Epidermal melanocyte (primary cell): Measurements from ENCODE around the gene ABHD14A.
"Not testable (repeated sequence)": the region's sequence is repeated elsewhere in the genome, so short reads cannot be mapped to it uniquely, and the experiment has no call there.

ENCODE experiments used
- DNase-seq: peaks from one replicate; pipeline ENCODE4 v3.0.0; 2011; ENCODE audit warnings: low spot score; ENCODE audit not compliant: insufficient read length

The ABHD14A gene

DNA sequence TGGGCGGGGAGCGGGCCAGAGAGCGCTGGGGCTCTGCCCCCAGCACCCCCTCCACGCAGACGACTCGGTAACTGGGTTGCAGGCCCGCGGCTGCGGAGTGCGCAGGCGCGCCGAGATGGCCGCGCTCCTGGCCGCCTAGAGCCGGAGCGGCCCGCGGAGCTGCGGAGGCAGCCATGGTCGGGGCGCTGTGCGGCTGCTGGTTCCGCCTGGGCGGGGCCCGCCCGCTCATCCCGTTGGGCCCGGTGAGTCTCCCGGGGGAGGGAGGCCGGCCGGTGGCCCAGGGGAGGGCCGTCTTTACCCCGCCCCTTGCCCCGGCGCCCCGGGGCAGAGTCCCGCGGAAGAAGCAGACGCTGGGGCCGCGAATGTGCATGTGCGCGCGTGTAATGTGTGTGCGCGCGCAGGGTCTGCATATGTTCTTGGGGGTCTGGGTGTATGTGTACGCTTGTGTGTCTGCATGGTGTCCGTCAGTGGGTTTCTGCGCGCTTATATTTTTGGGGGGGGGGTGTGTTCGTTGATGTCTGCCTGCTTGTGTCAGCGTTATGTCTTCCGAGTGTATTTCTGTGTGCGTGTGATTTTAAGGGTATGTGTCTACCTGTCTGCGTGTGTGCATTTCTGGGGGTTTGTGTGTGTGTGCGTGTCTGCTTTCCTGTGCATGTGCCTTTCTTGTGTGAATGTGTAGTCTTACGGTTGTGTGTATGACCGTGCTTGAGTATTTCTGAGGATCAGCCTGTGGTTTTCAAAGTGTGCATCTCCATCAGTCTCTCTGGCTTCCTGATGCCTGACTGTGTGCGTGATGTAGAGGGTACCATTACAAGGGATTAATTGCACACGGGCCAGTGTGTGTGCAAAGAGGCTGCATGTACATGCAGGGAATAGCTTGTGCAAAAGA, at the start of gene ABHD14A:
Gene ABHD14A, plus strand, starts transcription at position 102 of the 889 bp plus-strand sequence. Its CDS starts 72 bp downstream, at position 174.
- peak; percentile 64 for DNase-seq

DNA sequence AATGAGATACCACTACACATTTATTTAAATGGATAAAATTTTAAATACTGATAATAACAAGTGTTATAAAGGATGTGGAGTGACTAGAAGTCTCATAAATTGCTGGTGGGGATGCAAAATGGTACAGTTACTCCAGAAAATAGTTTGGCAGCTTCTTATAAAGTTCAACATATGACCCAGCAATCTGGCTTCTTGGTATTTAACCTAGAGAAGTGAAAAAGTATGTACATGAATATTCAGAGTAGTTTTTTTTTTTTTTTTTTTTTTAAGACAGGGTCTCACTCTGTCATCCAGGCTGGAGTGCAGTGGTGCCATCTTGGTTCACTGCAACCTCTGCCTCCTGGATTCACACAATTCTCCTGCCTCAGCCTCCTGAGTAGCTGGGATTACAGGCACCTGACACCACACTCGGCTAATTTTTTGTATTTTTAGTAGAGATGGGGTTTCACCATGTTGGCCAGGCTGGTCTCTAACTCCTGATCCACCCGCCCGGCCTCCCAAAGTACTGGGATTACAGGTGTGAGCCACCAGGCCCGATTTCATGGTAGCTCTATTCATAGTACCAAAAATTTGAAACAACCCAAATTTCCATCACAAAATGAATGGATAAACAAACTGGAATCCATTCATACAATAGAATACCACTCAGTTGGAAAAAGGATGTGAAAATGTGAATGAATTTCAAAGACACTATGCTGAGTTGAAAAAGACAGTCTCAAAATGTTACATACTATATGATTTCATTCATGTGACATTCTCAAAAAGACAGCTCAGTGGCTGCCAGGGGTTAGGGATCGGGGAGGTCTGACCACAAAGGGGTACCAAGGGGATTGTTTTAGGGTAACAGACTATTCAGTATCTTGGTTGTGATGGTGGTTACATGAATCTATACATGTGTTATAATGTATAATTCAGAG, 47.5 kb upstream of the ABHD14A start:
- DNase-seq = no peak

DNA sequence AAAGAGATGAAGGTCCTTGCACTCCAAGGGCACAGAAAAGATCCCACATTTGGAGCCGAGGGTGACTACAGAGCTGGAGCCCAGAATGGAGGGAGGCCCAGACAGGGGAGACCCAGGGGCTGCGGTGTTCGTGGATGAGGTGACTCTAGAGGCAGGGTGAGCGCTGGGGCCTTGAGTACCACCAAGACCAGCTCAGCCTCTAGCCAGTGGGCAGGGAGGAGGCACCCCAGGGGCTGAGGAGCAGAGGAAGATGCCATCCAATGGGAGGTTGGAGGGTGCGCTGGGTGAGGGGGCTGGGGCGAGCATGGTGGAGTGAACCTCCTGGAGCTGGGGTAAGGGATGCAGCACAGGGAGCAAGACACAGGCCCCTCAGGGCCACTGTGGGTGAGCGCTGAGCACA, 46.4 kb upstream of the ABHD14A start:
- no peak for DNase-seq

DNA sequence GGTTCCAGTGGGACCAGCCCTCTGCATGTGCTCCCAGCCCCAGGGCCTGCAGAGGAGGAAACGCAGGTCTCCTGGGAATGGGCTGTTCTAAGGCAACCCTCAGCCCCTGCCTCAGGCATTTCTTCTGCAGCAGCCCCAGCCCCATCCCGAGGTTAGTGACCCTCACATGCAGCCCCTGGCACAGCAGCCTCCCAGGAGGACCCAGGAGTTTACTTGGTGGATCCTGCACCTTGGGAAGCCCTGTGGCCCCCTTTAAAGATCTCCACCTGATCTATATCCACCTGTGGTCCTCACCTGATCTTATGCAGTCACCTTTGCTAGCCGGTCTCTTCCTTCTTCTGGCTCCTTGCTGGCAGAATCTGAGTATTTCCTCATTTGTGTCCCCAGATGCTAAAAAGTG, 45.9 kb upstream of the ABHD14A start:
- DNase-seq = not testable (repeated sequence)

DNA sequence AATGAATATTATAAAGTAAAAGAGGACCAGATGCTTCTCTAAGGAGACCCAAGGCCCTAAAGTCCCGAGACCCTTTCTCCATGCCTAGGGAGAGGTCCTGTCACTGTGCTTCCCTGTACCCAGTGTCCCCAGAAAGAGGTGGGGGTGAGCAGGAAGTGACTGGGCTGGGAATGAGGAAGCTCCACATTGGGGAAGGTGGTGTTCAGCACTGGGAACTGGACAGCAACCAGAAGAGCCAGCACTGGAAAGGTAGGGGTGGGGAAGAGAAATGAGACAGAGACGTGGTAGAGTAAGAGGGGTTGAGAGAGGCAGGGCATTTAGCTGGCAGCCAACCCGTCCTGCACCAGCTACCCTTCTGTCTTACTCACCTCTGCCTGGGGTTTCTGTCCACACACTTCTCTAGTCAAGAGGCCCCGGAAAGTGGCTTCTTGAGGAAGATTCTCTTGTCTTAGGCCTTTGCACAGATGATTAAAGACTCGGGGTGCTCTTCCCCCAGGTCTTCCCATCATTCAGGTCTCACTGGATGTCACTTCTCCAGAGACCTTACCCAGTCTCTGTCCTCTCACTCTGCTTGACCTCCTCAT, 45.4 kb upstream of the ABHD14A start:
- DNase-seq = no peak

DNA sequence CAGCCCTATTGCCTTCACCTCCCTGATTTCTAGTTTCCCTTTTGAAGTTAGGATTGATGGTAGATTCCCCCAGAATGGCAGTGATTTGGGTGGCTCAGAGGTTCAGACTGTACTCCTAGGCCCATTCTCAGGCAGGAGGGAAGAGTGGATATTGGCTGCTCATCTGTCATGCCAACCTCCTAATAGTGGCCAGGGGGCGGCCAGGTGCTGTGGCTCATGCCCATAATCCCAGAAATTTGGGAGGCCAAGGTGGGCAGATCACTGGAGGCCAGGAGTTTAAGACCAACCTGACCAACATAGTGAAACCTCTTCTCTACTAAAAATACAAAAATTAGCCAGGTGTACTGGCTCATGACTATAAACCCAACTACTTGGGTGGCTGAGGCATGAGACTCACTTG, 44.4 kb upstream of the ABHD14A start:
- DNase-seq = no peak

DNA sequence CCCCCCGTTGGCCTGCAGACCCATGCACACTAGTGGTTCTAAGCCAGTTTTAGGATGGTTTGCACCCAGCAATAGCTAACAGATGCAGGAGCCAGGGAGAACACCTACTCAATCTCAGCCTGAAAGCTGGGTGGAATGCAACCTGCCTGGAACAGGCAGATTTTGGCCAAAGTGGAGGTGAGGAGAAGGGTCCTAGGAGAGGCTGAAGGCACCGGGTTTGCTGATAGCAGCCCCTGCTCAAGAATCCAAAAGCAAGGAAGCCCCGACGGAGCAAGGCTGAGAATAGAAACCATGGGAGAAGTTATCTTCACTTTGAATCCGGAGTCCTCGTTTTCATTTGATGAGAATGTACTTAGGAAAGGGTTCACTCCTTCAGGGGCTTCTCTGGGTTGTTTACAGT, 43.1 kb upstream of the ABHD14A start:
- DNase-seq = no peak

DNA sequence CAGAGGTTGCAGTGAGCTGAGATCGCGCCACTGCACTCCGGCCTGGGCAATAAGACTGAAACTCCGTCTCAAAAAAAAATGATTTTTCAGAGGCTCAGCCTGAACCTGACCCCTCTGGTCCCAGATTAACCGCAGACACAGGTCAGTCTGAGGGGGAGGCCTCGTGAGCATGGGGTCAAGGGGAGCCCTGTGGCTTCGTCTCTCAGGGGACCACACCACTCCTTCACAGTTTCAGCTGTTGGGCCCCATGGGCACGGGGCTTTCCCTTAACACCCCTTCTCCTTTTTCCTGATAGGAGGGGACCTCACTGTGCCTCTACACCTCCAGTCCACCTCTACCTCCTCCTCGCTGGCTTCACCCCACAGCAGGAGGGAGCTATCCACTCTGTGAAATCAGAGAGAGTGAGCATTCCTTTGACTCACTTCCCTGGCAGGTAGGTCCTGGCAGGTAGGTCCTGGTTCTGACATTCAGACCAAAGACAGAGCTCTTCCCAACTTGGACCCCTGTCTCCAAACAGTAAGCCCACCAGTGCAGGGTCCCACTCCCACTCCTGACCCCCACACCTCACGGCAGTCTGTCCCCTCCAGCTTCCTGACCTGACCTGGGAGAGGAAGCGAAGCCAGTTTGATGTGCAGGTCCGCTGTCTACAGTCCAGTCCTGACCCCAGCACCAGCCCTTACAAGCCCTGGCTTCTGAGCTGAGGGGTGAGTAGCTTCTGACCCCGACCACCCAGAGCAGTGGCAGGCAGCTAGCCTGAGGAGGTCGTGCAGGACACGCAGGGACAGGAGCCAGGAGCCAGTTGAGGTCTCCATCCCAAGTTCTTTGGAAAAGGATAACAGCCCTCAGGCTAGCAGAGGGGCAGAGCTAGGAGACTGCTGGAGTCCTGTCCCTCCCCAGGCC, 42.1 kb upstream of the ABHD14A start:
- DNase-seq = no peak

DNA sequence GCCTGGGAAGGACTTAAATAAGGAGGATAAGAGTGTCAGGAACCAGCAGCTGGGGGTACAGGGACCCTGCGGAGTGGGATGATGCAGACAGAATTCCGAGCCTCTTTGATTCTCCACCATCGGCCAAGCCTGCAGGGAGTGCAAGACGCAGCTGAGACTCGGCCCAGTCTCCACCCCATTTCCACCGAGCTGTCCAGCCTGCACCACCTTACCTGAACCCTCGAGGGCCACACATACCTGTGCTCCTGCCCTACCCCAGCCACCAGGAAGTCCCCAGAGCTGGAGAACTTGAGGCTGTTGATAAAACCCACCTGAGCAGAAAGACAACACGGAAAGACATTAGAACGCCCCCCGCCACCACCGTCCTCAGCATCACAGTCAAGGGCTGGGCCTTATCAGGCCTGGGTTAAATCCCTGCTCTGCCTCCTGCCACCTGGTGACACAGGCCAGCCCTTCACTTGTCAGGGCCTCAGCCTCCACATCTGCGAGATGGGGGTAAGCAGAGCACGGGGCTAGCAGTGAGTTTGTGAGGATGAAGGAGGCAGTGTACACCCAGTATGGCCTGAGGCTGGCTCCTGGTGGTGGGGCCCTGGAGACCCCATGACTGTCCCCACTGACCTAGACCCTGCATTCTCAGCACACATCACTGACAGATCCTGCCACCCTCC, 41.3 kb upstream of the ABHD14A start:
- no peak for DNase-seq

DNA sequence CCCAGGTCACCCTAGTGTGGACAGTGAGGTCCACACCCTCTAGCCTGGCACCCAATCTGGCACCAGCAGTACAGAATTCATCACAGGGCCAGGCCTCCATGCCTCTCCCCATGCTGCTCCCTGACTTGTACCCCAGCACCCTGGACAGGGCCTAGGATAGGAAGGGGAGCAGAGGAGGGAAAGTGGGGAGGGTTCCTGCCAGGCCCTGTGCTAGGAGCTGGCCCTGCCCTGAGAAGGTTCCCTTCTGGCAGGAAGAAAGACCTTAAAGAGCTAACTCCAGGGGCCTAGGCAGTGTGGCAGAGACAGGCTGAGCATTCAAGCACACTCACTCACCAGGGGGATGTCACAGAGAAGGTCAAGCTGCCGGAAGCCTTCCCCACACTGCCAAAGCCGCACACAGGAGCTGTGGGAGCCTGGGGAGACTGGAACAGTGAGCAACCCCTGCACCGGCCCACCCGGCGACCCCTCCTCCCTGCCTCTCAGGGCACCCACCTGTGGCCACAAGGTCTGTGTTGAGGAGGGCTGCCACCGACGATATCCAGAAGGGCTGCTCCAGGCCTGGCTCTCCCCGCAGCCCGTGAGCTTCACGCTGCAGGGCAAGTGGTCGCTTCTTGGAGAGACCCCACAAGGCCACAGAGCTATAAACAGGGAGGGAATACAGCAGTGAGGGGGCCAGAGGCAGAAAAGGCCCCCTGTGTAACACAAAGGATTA, 40.6 kb upstream of the ABHD14A start:
- no peak for DNase-seq

DNA sequence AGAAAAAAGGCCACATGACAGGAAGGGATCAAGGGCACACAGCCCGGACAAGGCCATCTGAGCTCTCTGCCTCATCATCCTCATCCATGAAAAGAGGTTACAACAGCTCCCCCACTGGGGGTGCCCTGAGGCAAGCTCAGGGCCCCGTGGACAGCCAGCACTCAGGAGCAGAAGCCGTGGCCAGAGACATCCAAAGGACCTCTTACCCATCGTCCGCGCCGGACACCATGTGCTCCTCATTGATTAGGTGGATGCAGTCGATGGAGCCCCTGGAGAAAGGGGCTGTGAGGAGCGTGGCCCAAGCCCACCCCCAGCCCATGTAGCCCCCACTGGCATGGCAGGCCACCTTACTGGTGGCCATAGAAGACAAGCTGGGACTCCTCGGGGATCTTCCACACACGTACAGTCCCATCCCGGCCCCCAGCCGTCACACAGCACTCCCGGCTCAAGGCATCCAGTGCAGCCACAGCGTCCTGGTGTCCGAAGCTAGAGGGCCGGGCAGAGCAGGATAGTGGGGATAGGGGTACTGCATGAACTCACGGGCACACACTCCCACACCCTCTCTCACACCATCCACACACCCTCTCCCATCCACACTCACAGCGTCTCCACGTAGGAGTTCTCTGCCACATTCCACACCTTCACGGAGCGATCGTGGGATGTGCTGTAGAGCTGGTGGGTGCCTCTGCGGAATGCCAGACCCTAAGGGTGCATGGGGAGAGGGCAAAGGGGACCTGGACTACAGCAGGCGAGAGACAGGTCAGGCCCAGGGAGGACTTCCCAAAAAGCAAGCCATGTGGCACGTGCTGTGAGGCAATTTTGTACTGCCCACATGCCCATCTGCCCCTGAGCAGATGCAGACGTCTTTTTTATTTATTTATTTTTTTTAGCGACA, 39.6 kb upstream of the ABHD14A start:
- no peak for DNase-seq

DNA sequence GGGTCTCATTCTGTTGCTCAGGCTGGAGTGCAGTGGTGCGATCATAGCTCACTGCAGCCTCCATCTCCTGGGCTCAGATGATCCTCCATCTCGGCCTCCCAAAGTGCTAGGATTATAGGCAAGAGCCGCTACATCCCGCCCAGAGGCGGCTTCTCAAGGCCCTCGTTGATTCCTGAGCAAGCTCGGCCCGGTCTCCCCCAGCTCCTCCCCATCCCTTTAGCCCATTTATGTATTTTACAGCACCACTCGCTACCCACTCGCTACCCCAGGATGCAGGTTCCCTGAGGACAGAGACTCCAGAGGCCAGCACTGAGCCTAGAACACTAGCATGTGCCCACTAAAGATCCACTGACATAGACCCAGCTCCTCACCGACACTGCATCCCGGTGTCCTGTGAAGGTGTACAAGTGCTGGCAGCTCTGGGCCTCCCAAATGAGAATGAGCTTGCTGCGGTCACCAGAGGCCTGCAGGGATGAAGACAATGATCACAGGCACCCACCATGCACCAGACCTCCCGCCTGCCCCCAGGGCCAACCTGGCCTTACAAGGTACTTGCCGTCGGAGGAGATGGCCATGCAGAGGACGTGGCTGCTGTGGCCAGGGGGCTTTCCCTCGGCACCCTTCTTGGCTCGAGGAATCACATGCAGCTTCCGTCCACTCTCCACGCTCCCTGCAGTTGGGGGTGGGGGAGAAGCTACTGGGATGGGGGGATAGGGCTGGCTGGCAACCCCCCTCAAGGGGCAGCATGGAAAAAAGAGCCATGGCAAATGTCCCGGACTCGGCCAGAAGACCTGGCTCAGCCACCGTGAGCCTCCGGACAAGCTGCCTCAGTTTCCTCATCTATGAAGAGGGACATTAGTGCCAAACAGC, 38.7 kb upstream of the ABHD14A start:
- DNase-seq = no peak

DNA sequence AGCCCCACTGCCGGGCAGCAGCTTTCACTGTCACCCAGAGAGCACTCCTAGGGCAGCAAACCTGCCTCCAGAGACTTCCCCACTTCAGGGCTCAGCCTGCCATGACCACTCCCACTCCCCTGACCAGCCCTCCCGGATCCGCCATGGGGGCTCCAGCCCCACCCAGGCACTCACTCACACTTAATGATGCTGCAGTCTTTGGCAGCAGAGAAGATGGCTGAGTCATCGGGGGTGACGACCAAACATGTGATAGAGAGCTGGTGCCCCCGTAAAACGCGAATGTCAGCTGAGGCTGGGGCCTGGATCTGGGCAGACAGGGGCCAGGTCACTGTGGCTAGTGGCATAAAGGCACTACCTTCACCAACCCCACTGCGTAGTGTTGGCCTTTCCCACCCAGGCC, 37.9 kb upstream of the ABHD14A start:
- DNase-seq = no peak

DNA sequence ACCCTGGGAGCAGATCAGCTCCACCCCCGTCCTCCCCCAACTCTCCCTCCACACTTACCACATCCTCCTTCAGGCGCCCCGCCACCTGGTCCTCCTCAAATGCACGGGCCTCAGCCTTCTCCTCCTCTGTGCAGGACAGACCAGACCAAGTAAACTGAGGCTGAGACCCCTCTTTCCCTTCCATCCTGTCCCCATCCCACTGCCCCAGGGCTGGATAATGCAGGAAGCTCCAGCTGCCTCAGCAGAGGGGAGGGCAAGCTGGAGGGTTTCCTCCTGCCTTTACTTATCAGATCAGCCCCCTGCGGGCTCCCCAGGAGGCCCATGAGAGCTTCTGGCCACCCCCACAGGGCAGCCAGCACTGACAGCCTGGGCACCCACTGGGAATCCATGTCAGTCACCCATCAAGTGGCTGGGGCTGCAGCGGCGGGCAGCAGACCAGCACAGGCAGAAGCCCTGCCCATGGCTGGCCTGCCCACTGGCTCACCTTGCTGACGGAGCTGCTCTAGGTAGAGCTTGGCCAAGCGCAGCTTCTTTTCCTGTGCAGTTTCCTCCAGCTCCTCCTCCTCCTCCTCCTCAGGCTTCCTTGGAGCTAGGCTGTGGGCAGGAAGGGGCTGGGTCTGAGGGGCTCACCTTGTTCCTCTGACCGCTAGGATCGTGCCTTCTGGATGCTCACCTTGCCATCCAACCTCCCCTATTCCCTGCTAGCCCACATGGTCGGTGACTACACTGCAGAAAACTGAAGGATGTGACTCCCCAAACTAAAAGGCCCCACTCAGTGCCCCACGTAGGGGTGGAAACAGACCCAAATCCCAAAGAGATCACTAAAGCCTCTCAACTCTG, 37.0 kb upstream of the ABHD14A start:
- DNase-seq = no peak

DNA sequence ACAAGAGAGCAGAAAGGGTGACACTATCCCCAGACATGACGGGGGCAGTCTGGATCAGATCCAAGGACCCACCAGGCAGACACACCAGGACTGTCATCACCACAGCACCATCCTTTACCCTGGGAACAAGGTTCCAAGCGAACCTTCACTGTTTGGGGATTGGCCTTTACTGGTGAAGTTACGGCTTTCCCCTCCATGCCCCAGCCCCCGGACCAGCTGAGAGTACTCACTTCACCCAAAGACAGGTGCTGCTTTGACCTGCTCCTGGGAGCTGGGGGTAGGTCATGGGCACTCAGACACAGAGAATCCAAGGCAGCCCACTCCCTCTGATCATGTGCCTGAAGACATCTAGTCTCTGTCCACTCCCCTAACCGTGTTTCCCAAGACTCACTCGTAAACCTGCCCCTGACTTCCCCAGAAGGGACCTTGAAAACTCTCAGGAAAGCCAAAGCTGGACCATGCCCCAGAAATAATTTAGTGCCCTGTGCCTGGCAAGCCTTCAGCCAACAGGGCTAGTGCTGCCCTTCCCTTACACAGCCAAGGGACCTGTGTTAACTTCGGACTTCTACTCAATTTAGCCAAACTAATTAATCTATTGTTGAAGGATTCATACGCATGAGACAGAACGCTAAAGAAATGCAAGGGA, 36.0 kb upstream of the ABHD14A start:
- DNase-seq = no peak
